Measurements from ENCODE around the gene SPINK8.
A peak's percentile ranks its signal among the peaks of the same experiment; 100 is the strongest.
"Not testable (repeated sequence)": the region's sequence is repeated elsewhere in the genome, so short reads cannot be mapped to it uniquely, and the experiment has no call there.

The SPINK8 gene

DNA sequence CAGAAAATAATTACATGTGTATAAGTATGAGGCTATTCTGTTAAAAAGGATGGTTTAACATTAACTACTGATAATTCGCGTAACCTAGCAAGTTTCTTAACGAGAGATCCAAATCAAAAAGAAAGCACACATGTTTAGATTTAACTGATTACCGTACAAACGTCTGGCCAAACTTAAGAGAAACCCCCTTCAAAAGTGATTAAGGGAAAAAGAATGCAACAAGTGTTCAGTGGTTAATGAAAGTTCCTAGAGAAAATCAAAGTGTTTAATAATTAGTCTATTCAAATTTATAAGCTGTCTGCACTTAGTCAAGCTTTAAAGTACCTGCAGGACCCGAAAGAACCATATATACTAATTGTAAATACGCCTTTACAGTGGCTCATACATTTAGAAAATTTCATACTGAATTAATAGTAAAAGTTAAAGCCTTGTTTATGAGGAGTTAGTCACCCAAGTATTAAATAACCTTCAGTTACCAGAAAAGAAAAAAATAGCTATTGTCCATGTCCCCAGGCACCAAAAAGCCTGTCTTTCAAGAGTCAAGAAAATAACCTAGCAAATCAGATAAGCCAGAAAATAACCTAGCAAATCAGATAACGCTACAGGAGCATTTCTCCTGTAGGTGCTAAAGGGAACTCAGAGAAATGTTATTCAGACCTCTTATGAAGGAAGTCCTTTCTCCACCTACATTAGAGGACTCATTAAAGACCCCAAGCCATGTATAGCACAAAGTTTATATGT lies 58.0 kb downstream of the SPINK8 start:
- DNase-seq = no peak

DNA sequence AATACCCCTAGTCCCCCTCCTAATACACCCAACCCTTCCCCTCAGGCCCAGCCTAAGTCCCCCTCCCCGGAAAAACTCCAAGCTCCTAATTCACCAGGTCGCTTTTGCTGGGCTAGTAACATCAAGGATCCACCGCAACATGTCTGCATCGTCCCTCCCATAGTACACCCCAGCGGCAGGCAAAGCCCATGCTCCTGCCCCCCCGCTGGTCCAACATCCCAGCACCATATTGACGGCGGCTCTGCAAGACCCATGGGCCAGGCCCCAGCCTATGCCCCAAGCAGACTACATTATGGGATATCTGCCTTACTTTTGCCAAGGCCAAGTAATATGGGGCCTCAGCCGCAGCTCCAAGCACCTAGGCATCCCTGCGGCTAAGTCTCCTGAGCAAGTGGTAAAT lies 59.0 kb downstream of the SPINK8 start:
- no peak for DNase-seq

DNA sequence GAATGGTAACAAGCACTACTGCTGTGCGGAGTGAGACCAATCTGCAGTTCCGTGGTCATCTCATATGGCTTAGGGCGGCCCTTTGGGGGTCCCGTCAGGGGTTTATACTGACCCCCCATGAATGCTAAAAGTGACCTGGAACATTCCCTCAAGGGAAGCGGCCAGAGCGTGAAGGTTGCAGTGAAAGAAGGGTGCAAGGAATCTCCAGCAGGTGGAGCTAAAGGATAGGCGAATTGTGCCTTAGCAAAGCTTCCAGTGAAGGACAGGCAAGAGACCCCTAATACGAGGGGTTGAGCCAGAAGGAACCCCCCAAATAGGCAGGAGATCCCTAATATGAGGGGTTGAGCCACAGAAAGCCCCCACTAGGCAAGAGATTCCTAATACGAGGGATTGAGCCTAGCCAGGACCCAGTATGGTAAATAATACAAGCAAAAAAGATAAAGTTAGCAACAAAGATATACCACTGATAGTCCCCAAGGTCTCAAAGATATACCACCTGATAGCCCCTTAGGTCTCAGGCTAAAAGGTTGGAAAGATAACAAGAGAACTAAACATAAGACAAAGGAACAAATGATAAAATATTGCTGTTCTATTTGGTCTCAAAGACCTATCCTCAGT lies 59.8 kb downstream of the SPINK8 start:
- peak; percentile 25 for DNase-seq

DNA sequence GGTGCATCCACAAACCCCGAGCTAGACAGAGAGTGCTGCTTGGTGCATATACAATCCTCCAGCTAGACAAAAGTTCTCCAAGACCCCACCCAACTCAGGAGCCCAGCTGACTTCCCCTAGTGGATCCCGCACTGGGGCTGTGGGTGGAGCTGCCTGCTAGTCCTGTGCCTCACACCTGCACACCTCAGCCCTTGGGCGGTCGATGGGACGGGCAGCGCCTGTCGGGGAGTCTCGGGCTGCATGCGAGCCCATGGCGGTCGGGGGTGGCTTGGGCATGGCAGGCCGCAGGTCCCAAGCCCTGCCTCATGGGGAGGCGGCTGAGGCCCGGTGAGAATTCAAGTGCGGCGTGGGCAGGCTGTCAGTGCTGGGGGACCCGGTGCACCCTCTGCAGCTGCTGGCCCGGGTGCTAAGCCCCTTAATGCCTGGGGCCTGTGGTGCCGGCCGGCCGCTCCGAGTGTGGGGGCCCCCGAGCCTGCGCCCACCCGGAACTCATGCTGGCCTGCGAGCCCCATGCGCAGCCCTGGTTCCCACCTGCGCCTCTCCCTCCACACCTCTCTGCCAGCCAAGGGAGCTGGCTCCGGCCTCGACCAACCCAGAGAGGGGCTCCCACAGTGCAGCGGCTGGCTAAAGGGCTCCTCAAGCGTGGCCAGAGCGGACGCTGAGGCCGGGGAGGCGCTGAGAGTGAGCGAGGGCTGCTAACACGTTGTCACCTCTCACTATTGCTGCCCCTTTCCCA lies 61.5 kb downstream of the SPINK8 start:
- DNase-seq = no peak

DNA sequence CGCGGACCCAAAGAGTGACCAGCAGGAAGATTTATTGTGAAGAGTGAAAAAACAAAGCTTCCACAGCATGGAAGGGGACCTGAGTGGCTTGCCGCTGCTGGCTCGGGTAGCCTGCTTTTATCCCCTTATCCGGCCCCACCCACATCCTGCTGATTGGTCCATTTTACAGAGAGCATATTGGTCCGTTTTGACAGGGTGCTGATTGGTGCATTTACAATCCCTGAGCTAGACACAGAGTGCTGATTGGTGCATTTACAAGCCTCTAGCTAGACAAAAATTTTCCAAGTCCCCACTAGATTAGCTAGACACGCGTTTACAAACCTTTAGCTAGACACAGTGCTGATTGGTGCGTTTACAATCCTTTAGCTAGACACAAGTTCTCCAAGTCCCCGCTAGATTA lies 62.2 kb downstream of the SPINK8 start:
- DNase-seq = not testable (repeated sequence)

DNA sequence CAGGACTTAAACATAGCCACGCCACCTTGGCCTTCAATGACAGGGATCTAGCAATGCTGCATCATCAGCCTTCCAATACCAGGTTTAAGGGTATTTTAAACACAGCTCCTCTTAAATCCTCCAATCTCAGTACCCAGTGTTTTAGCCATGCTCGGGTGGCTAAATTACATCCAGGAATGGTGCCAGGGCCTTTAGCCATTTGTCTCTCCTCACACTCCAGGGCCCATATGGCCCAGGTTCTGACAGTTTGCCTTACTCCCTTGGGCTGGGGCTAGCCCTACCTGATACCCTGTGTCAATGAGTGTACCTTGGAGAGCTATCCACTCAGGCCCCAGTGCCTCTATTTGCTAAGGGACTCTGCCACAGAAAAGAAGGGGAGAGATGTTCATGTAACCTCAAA lies 63.2 kb downstream of the SPINK8 start:
- DNase-seq = no peak

DNA sequence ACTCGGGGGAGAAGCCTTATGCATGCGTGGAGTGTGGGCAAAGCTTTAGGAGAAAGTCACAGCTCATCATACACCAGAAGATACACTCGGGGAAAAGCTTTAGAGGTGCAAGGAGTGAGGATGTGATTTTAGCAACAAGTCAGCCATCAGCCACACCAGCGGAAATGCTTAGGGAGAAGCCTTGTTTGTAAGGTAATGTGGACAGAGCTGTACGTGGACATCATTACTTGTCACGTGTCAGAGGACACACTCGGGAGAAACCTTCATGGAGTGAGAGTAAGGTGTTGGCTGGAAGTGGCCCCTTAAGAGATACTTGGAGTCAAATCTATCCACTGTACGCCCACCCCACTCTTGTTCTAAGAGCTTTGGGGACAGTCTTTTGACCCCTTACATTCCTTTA lies 63.9 kb downstream of the SPINK8 start:
- no peak for DNase-seq

DNA sequence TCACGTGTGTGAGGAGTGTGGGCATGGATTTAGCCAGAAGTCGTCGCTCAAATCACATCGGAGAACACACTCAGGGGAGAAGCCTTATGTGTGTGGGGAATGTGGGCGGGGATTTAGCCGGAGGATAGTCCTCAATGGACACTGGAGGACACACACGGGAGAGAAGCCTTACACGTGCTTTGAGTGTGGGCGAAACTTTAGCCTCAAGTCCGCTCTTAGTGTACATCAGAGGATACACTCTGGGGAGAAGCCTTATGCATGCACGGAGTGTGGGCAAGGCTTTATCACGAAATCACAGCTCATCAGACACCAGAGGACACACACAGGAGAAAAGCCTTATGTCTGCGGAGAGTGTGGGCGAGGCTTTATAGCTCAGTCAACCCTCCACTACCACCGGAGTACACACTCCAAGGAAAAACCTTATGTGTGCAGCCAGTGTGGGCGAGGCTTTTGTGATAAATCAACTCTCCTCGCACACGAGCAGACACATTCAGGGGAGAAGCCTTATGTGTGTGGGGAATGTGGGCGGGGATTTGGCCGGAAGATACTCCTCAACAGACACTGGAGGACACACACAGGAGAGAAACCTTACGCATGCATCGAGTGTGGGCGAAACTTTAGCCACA lies 64.4 kb downstream of the SPINK8 start:
- DNase-seq = peak; percentile 10

DNA sequence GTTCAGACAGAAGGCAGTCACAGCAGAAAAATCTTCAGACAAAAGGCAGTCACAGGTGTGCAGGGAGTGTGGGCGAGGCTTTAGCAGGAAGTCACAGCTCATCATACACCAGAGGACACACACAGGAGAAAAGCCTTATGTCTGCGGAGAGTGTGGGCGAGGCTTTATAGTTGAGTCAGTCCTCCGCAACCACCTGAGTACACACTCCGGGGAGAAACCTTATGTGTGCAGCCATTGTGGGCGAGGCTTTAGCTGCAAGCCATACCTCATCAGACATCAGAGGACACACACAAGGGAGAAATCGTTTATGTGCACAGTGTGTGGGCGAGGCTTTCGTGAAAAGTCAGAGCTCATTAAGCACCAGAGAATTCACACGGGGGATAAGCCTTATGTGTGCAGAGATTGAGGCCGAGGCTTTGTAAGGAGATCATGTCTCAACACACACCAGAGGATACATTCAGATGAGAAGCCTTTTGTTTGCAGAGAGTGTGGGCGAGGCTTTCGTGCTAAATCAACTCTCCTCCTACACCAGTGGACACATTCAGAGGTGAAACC lies 65.0 kb downstream of the SPINK8 start:
- DNase-seq = peak; percentile 72

DNA sequence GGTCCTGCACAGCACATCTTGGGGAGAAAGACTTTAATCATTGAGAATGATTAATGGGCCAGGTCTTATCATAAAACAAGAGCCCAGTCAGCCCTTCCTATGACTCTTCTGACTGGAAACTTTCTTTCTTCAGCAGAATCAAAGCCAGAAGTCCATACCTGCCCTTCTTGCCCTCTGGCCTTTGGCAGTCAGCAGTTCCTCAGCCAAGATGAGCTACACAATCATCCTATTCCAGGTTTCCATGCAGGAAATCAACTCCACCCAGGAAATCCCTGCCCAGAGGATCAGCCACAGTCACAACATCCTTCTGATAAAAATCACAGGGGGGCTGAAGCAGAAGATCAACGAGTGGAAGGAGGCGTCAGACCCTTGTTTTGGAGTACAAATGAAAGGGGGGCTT lies 65.7 kb downstream of the SPINK8 start:
- DNase-seq = no peak

DNA sequence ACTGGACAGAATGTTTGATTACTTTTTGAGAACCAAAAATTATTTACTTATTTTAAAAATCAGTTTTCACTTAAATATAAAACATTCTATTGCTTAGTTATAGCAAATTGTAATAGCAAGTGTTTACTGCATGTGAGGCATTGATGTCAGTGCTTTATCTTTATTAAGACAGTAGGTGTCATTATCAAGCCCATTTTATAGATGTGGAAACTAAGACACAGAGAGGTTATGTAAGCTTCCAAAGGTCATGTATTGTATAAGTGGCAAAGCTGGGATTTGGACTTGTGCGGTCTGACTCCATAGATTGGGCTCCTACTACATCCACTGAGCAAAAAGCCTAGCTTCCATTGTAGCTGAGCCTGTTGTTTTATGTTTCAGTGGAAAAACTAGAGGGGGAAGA lies 74.9 kb downstream of the SPINK8 start:
- no peak for DNase-seq
